Uterus (tissue), 2 donors: ENCODE measurements around the gene ITGB1.

Source experiments
- CTCF ChIP-seq, 4 experiments: fragments of 200-600 bp in 2 of 4; fragments of 450-650 bp in 2 of 4; sonication (generic) in 2 of 4; IDR thresholded peaks; one replicate each; pipeline ENCODE4 v1.5.1; 2016 to 2019; ENCODE audit warnings: antibody characterized with exemption in 4 of 4, mild to moderate bottlenecking in 2 of 4, moderate library complexity in 1 of 4
- POLR2A ChIP-seq, 2 donors: fragments of 450-650 bp; IDR thresholded peaks; one replicate each; pipeline ENCODE4 v1.6.1; 2016; ENCODE audit warnings: antibody characterized with exemption in 2 of 2, mild to moderate bottlenecking in 1 of 2, moderate library complexity in 1 of 2

- TF ChIP-seq CTCF (IDR thresholded peaks at IDR 0.05) = no peak
- no peak for TF ChIP-seq POLR2A (IDR thresholded peaks at IDR 0.05)
Observed at GRCh38 chr10:32929634-32930033, 28.4 kb downstream of the ITGB1 start.
